Activated naive CD8-positive, alpha-beta T cell (primary cell): Measurements from ENCODE around the gene ZBED1.

Experiments used
- H3K27ac Mint-ChIP-seq: one replicate; pipeline ENCODE4 v1.8.0; 2021; ENCODE audit warnings: mixed read lengths
- H3K27me3 Mint-ChIP-seq: one replicate; pipeline ENCODE4 v1.8.0; 2021; ENCODE audit warnings: mixed read lengths
- H3K36me3 Mint-ChIP-seq: one replicate; pipeline ENCODE4 v1.8.0; 2021; ENCODE audit warnings: mixed read lengths
- H3K4me1 Mint-ChIP-seq: one replicate; pipeline ENCODE4 v1.8.0; 2021; ENCODE audit warnings: low read depth, mixed read lengths
- H3K4me3 Mint-ChIP-seq: one replicate; pipeline ENCODE4 v1.8.0; 2021; ENCODE audit warnings: mild to moderate bottlenecking, mixed read lengths
- H3K9me3 Mint-ChIP-seq: one replicate; pipeline ENCODE4 v1.8.0; 2021; ENCODE audit warnings: low read depth, mixed read lengths

Gene ZBED1

GRCh38 chrX:2446815-2447214 is 54.0 kb downstream of the ZBED1 start:
- Mint-ChIP-seq H3K27ac (no peak overlapping the region), H3K9me3 (no peaks in the 10 kb centered on the region), H3K36me3 (no peaks in the 10 kb centered on the region), H3K4me3 (no peak overlapping the region), H3K27me3 (no peaks in the 10 kb centered on the region), H3K4me1 (peaks cover 11% of the 10 kb centered on the region)

GRCh38 chrX:2445662-2446623 is 54.8 kb downstream of the ZBED1 start:
- peaks cover 3% of the 10 kb centered on the region for H3K4me1 Mint-ChIP-seq
- no peak overlapping the region for H3K27ac Mint-ChIP-seq
- no peak overlapping the region for H3K4me3 Mint-ChIP-seq
- H3K27me3 Mint-ChIP-seq: no peaks in the 10 kb centered on the region
- peaks cover 3% of the 10 kb centered on the region for H3K36me3 Mint-ChIP-seq
- no peaks in the 10 kb centered on the region for H3K9me3 Mint-ChIP-seq

- Mint-ChIP-seq H3K27me3 (no peaks in the 10 kb centered on the region), H3K27ac (no peak overlapping the region), H3K4me3 (no peak overlapping the region), H3K4me1 (no peaks in the 10 kb centered on the region), H3K36me3 (peaks cover 12% of the 10 kb centered on the region), H3K9me3 (no peaks in the 10 kb centered on the region)
Observed at GRCh38 chrX:2442694-2443093, 58.1 kb downstream of the ZBED1 start.

- Mint-ChIP-seq H3K36me3 (peaks cover 17% of the 10 kb centered on the region), H3K4me1 (no peaks in the 10 kb centered on the region), H3K27ac (no peak overlapping the region), H3K27me3 (no peaks in the 10 kb centered on the region), H3K9me3 (no peaks in the 10 kb centered on the region), H3K4me3 (no peak overlapping the region)
Observed at GRCh38 chrX:2441466-2441865, 59.3 kb downstream of the ZBED1 start.

- Mint-ChIP-seq H3K27ac (no peak overlapping the region), H3K27me3 (no peaks in the 10 kb centered on the region), H3K4me1 (no peaks in the 10 kb centered on the region), H3K4me3 (no peak overlapping the region), H3K36me3 (peaks cover 22% of the 10 kb centered on the region), H3K9me3 (no peaks in the 10 kb centered on the region)
Observed at GRCh38 chrX:2439613-2440012, 61.2 kb downstream of the ZBED1 start.
